Mucosa of rectum (tissue), 2 donors: ENCODE data around the gene RAB18.

Source experiments
- H3K27ac ChIP-seq, 2 donors: one replicate each; pipeline ENCODE4 v1.7.0; 2013; ENCODE audit warnings: inconsistent platforms in 2 of 2, low read depth in 2 of 2, low read length in 2 of 2
- H3K27me3 ChIP-seq, 2 donors: one replicate each; pipeline ENCODE4 v1.7.0; 2013; ENCODE audit warnings: low read length in 2 of 2; ENCODE audit not compliant: control insufficient read depth in 2 of 2, insufficient read depth in 2 of 2
- H3K36me3 ChIP-seq, 2 donors: one replicate each; pipeline ENCODE4 v1.7.0; 2013; ENCODE audit warnings: low read length in 2 of 2; ENCODE audit not compliant: control insufficient read depth in 2 of 2, insufficient read depth in 2 of 2
- H3K4me1 ChIP-seq, 2 donors: one replicate each; pipeline ENCODE4 v1.7.0; 2013; ENCODE audit warnings: low read length in 2 of 2, mild to moderate bottlenecking in 1 of 2; ENCODE audit not compliant: control insufficient read depth in 2 of 2, insufficient read depth in 2 of 2
- H3K4me3 ChIP-seq, 2 donors: one replicate each; pipeline ENCODE4 v1.7.0; 2013; ENCODE audit warnings: low read length in 2 of 2
- H3K9ac ChIP-seq, 2 donors: one replicate each; pipeline ENCODE4 v1.7.0; 2013; ENCODE audit warnings: low read length in 2 of 2, low read depth in 1 of 2, mild to moderate bottlenecking in 1 of 2
- H3K9me3 ChIP-seq, 2 donors: one replicate each; pipeline ENCODE4 v1.7.0; 2013; ENCODE audit warnings: low read length in 2 of 2; ENCODE audit not compliant: control insufficient read depth in 2 of 2
- donor health status: healthy.
- donor health status: Normal muscosa, but diverticular disease.

The RAB18 gene

DNA sequence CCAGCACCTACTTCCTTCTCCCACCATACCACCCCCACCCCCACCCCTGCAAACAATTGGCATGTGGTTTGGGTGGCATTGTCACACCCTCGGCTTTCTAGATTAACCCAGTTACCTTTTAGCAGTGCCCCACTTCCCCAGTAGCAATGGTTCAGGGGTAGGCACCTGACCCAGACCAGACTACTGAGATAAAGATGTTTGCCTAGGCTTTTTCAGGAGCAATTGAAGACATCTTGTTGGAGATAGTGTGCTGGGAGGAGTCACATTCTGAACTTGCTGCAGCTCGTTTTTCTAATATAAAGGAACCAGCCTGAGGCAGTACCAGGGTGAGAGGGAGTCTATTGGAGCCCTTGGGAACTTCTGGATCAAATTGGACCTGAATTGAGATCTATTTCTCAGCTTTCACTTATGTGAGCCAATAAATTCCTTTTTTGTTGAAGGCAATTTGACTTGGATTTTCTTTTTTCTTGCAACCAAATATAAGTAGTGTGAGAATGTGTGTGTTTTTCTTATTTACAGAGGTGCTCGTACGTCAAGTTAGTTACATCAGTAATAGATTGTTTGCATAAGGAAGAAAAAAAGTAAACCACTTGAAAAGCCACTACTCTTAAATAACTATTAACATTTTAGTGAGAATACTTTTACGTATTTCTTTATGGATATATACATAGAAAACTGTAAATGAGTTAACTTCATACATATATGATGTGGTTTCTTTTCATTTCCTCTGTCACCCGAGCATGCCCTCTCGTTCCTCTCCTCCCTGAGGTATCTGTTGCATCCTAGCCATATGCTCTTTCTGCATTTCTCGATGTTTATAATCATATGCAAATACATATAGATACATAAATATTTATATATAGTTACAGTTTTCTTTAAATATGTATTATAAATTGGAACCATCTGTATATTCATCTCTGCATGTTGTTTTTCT is 38.0 kb downstream of the RAB18 start:
- Histone ChIP-seq H3K9ac (no peak overlapping the region), H3K36me3 (peaks cover 11 to 14% of the 10 kb centered on the region in 2 donors), H3K9me3 (no peaks in the 10 kb centered on the region), H3K27ac (no peak overlapping the region), H3K27me3 (no peaks in the 10 kb centered on the region), H3K4me1 (no peaks in the 10 kb centered on the region), H3K4me3 (no peak overlapping the region)

DNA sequence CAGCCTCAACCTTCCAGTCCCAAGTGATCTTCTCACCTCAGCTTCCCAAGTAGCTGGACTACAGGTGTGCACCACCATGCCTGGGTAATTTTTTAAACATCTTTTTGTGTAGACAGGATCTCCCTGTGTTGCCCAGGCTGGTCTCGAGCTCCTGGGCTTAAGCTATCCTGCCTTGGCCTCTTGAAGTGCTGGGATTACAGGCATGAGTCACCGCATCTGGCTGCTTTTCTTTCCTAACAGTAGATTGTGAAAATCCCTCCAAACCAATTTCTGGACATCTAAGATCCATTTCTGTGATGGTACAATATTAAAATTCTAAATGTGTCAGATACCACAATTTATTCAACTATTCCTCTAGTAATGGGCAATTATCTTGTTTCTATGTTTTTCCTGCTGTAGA is 38.7 kb downstream of the RAB18 start:
- H3K4me1 ChIP-seq, result no peaks in the 10 kb centered on the region
- no peak overlapping the region for H3K9ac ChIP-seq
- H3K36me3 ChIP-seq, result peaks cover 9 to 12% of the 10 kb centered on the region in 2 donors
- no peak overlapping the region for H3K27ac ChIP-seq
- H3K9me3 ChIP-seq, result no peaks in the 10 kb centered on the region
- H3K4me3 ChIP-seq, result no peak overlapping the region
- no peaks in the 10 kb centered on the region for H3K27me3 ChIP-seq

- Histone ChIP-seq H3K9ac (no peak overlapping the region), H3K36me3 (peaks cover 0 to 5% of the 10 kb centered on the region in 2 donors), H3K4me3 (no peak overlapping the region), H3K9me3 (no peaks in the 10 kb centered on the region), H3K27ac (no peak overlapping the region), H3K27me3 (no peaks in the 10 kb centered on the region), H3K4me1 (no peaks in the 10 kb centered on the region)
These were observed 42.9 kb downstream of the RAB18 start for GRCh38 chr10:27547047-27547446.

- Histone ChIP-seq H3K9me3 (no peaks in the 10 kb centered on the region), H3K27me3 (no peaks in the 10 kb centered on the region), H3K27ac (no peak overlapping the region), H3K36me3 (peaks cover 0 to 5% of the 10 kb centered on the region in 2 donors), H3K4me1 (no peaks in the 10 kb centered on the region), H3K9ac (no peak overlapping the region), H3K4me3 (no peak overlapping the region)
These were observed 43.4 kb downstream of the RAB18 start for GRCh38 chr10:27547482-27547881.

DNA sequence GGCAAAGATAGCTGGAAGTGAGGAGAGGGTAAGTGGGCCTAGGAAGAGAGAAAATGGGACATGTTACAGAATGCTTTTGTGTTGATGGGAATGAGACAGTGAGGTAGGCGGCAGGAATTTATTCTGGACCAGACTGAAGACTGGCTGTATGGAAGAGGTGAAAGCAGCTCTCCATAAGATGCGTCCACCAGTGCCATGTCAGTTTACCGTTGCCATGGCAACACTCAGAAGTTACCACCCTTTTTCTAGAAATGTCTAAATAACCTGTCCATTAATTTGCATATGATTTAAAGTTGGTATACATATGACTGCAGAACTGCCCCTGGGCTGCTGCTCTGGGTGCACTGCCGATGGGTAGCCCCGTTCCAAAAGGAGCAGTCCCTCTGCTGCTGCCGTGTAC is 46.7 kb downstream of the RAB18 start:
- H3K4me3 ChIP-seq, result no peak overlapping the region
- no peaks in the 10 kb centered on the region for H3K27me3 ChIP-seq
- no peaks in the 10 kb centered on the region for H3K9me3 ChIP-seq
- H3K36me3 ChIP-seq, result no peaks in the 10 kb centered on the region
- no peak overlapping the region for H3K9ac ChIP-seq
- H3K4me1 ChIP-seq, result no peaks in the 10 kb centered on the region
- H3K27ac ChIP-seq, result no peak overlapping the region

GRCh38 chr10:27558612-27559020 is 54.5 kb downstream of the RAB18 start:
- Histone ChIP-seq H3K27me3 (no peaks in the 10 kb centered on the region), H3K27ac (no peak overlapping the region), H3K9ac (no peak overlapping the region), H3K4me3 (no peak overlapping the region), H3K4me1 (no peaks in the 10 kb centered on the region), H3K36me3 (no peaks in the 10 kb centered on the region), H3K9me3 (no peaks in the 10 kb centered on the region)

DNA sequence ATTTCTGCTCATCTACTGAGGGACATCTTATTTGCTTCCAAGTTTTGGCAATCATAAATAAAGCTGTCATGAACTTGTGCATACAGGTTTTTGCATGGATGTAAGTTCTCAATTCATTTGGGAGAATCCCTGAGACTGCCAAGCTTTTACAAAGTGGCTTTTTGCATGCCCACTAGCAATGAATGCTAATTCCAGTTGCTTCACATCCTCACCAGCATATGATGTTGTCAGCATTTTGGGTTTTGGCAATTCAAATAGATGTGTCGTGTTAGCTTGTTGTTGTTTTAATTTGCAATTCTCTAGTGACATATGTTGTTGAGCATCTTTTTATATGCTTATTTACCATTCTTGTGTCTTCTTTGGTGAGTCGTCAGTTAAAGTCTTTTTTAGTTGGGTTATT is 57.2 kb downstream of the RAB18 start:
- no peaks in the 10 kb centered on the region for H3K4me1 ChIP-seq
- H3K9ac ChIP-seq, result no peak overlapping the region
- no peaks in the 10 kb centered on the region for H3K9me3 ChIP-seq
- H3K27ac ChIP-seq, result no peak overlapping the region
- no peaks in the 10 kb centered on the region for H3K27me3 ChIP-seq
- H3K36me3 ChIP-seq, result no peaks in the 10 kb centered on the region
- no peak overlapping the region for H3K4me3 ChIP-seq

GRCh38 chr10:27564398-27564797 is 60.3 kb downstream of the RAB18 start:
- no peak overlapping the region for H3K27ac ChIP-seq
- H3K36me3 ChIP-seq, result no peaks in the 10 kb centered on the region
- H3K27me3 ChIP-seq, result no peaks in the 10 kb centered on the region
- no peak overlapping the region for H3K4me3 ChIP-seq
- H3K9ac ChIP-seq, result no peak overlapping the region
- H3K9me3 ChIP-seq, result no peaks in the 10 kb centered on the region
- H3K4me1 ChIP-seq, result no peaks in the 10 kb centered on the region

DNA sequence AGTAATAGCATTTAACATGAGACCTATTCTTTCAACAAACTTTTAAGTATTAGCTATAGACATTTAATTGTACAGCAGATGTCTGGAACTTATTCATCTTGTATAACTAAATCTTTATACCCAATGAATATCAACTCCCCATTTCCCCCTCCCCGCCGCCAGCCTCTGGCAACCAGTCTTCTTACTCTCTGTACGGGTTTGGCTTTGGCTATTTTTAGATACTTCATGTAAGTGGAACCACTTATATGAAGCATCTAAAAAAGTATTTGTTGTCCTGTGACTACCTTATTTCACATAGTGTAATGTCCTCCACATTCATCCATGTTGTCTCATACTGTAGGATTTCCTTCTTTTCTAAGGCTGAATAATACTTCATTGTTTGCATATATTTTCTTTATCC is 60.8 kb downstream of the RAB18 start:
- Histone ChIP-seq H3K4me3 (no peak overlapping the region), H3K9ac (no peak overlapping the region), H3K9me3 (no peaks in the 10 kb centered on the region), H3K27ac (no peak overlapping the region), H3K27me3 (no peaks in the 10 kb centered on the region), H3K36me3 (no peaks in the 10 kb centered on the region), H3K4me1 (no peaks in the 10 kb centered on the region)

DNA sequence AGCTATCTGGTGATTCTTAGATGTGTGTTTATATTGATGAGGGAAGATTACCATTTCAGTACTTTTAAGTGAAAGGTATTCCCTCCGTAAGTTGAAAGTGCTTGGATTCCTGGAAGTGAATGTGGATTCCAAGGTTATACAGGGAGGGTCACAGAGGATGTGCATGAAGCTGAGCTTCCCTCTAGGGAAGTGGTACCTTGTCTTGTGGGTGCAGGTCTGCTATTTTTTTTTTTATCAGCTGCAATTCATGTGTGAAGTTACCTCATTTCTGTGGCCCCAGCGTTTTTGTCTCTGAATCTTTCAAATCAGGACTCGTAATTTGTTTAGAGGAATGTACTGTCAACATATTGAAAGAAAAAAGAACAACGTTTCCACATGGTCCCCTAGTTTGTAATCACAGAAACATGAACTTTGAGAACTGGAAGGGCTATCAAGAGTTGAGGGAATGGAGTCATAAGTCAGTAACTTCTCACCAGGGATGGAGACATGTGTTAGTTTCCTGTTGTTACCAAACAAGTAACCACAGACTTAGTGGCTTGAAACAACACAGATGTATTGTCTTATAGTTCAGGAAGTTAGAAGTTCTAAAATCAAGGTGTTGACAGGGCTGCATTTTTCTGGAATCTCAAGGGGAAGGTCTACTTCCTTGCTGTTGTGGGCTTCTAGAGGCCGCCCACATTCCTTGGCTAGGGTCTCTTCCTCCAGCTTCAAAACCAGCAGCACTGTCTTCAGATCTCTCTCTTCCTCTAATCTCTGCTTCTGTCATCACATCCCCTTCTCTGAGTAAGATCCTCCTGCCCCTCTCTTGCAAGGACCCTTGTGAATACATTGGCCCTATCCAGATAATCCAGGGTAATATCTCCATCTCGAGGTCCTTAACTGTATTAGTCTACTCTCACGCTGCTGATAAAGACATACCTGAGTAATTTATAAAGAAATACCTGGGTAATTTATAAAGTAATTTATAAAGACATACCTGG is 64.4 kb downstream of the RAB18 start:
- Histone ChIP-seq H3K4me3 (no peak overlapping the region), H3K27ac (no peak overlapping the region), H3K9ac (no peak overlapping the region), H3K4me1 (no peaks in the 10 kb centered on the region), H3K36me3 (no peaks in the 10 kb centered on the region), H3K27me3 (no peaks in the 10 kb centered on the region), H3K9me3 (no peaks in the 10 kb centered on the region)
